ENCODE measurements around the gene HOXD10.

HOXD10 gene

DNA sequence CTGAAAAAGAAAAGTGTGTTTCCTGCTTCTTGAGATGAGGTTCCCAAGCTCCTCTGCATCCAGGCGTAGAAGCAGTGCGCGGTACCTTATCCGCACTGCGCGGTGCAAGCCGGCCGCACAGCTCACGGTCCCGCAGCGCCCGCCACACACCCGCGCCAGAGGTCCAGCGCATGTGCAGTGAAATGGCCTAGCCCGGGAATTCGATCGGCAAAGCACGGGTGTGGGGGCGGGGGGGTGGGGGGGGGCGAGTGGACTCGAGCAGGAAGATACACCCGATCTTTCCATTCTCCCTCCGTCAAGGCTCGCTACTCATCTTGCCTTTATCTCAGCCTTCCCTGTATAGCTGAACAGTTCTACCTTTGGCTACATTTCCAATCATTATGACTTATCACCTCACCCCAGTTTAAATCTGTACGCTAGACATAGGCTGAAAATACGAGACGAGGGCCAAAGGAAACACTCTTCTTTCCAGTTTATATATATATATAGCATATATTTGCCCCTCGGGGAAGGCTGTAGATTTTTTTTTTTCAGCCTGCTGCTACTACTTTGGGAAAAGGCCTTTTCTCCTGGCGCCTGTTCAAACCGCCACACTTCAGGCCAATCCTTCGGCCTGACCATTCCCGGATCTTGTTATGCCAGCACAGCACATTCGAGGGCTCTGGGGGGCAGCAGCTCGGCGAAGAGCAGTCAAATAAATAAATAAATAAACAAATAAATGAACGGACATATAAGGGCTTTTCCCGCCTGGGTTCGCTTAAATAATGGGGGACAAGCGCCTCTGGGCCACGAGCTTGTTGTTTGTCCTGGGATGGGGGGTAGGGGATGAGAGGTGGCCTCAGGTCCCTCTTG, 23.3 kb downstream of the HOXD10 start:
- in situ Hi-C loops (cut with HindIII; ENCODE audit: low pct_ligation_motif_present, low pct_unique_long_range_greater_than_20kb, low sequenced_read_pairs): loop anchor here (25.0 kb wide), 2 partner anchors 297 to 522 kb away; no protein-coding TSS in a partner anchor
- no peak for DNase-seq

- peak; percentile 86 for DNase-seq
- in situ Hi-C loops (cut with HindIII; ENCODE audit: low pct_ligation_motif_present, low pct_unique_long_range_greater_than_20kb, low sequenced_read_pairs): loop anchor here (25.0 kb wide), 2 partner anchors 297 to 522 kb away; no protein-coding TSS in a partner anchor
These were observed 24.1 kb downstream of the HOXD10 start for GRCh38 chr2:176140513-176141317.

GRCh38 chr2:176142281-176142680, 25.7 kb downstream of the HOXD10 start:
- in situ Hi-C loops (cut with HindIII; ENCODE audit: low pct_ligation_motif_present, low pct_unique_long_range_greater_than_20kb, low sequenced_read_pairs): loop anchor here (25.0 kb wide), 2 partner anchors 295 to 520 kb away; no protein-coding TSS in a partner anchor
- no peak for DNase-seq

- DNase-seq: no peak
- in situ Hi-C loops (cut with HindIII; ENCODE audit: low pct_ligation_motif_present, low pct_unique_long_range_greater_than_20kb, low sequenced_read_pairs): loop anchor here (25.0 kb wide), 2 partner anchors 292 to 517 kb away; no protein-coding TSS in a partner anchor
These were observed 28.7 kb downstream of the HOXD10 start for GRCh38 chr2:176145085-176145969.

DNA sequence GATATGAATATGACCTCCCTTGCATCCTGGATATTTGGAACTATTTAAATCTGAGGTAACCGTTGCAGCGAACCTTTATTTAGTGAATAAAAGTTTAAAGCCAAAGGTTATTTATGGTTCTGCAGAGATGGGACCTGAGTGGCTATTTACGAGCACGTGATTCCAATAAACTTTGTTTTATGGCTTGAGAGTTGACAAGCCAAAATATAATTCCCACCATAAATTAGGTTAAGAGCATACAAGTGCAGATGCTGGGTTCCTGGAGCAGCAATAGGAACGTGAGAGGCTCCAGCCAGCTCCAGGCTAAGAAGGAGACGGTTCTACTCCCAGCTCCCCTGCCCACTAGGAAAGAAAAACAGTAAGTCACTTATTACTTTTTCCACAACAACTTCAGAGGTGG, 29.5 kb downstream of the HOXD10 start:
- no peak for DNase-seq
- in situ Hi-C loops (cut with HindIII; ENCODE audit: low pct_ligation_motif_present, low pct_unique_long_range_greater_than_20kb, low sequenced_read_pairs): loop anchor here (25.0 kb wide), 2 partner anchors 291 to 516 kb away; no protein-coding TSS in a partner anchor

DNA sequence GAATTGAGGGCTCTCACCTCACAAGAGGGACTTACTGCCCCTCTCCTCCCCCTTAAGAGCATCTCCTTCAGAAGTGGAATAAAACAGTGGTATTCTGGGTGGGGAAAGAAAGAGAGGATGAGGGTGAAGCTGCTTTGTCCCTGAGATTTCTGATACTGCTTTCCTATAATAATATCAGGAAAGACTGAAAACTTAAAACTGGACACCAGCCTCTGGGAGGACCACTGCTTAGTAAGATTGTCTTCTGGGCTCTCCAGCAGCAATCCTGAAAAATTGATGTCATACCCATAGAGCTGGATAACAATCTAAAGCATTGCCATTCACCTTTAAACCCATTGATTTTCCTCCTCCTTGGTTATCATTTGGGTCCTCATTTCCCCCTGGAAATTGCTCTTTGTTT, 30.1 kb downstream of the HOXD10 start:
- no peak for DNase-seq
- in situ Hi-C loops (cut with HindIII; ENCODE audit: low pct_ligation_motif_present, low pct_unique_long_range_greater_than_20kb, low sequenced_read_pairs): loop anchor here (25.0 kb wide), 2 partner anchors 291 to 516 kb away; no protein-coding TSS in a partner anchor

GRCh38 chr2:176147210-176147799, 30.7 kb downstream of the HOXD10 start:
- in situ Hi-C loops (cut with HindIII; ENCODE audit: low pct_ligation_motif_present, low pct_unique_long_range_greater_than_20kb, low sequenced_read_pairs): loop anchor here (25.0 kb wide), 2 partner anchors 290 to 515 kb away; no protein-coding TSS in a partner anchor
- DNase-seq: no peak

- no peak for DNase-seq
- in situ Hi-C loops (cut with HindIII; ENCODE audit: low pct_ligation_motif_present, low pct_unique_long_range_greater_than_20kb, low sequenced_read_pairs): loop anchor here (25.0 kb wide), 2 partner anchors 289 to 514 kb away; no protein-coding TSS in a partner anchor
These were observed 31.4 kb downstream of the HOXD10 start for GRCh38 chr2:176147800-176148496.

DNA sequence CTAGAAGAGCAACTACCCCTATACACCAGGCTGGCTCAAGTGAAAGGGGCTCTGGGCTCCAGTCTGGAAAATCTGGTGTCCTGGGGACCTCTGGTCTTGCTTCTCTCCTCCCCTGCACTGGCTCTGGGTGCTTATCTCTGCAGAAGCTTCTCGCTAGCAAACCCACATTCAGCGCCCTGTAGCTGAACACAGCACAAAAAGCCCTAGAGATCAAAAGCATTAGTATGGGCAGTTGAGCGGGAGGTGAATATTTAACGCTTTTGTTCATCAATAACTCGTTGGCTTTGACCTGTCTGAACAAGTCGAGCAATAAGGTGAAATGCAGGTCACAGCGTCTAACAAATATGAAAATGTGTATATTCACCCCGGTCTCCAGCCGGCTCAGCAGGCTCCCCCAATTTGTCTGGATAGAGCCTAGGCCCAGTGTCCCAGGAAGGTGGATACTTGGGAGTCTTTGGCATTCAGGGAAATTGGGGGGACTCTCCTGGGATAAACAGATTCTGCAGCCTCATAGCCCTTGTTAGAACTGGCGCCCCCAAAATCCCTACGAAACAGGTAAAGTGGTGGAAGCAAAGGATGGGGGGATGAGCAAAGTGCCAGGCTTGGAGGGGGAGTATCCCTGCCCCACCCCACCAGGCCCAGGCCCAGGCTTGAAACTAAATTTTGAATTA, 32.3 kb downstream of the HOXD10 start:
- DNase-seq: no peak
- in situ Hi-C loops (cut with HindIII; ENCODE audit: low pct_ligation_motif_present, low pct_unique_long_range_greater_than_20kb, low sequenced_read_pairs): loop anchor here (25.0 kb wide), 2 partner anchors 288 to 513 kb away; no protein-coding TSS in a partner anchor

DNA sequence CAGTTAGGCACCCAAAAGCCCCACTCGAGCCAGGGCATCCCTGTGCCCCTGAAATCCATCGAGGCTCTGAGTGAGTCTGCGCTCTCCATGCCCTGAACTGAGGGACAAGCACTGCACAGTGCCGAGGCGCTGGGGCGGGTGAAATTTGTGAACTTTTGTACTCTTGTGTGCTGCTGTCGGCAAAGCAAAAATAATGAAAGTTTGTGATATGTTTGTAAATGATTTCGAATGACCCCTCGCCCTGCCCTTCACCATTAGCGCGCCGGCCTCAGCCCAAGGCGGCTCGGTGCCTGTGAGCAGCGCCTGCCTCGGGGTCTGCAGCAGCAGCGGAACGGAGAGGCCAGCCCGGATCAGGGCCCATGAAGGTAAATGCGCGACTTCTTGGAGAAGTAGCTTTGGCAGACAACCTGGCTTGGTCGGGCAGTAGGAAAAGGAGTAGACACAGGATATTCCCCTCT, 32.9 kb downstream of the HOXD10 start:
- in situ Hi-C loops (cut with HindIII; ENCODE audit: low pct_ligation_motif_present, low pct_unique_long_range_greater_than_20kb, low sequenced_read_pairs): loop anchor here (25.0 kb wide), 2 partner anchors 288 to 513 kb away; no protein-coding TSS in a partner anchor
- no peak for DNase-seq

GRCh38 chr2:176149939-176150583, 33.5 kb downstream of the HOXD10 start:
- in situ Hi-C loops (cut with HindIII; ENCODE audit: low pct_ligation_motif_present, low pct_unique_long_range_greater_than_20kb, low sequenced_read_pairs): loop anchor here (25.0 kb wide), 2 partner anchors 287 to 512 kb away; no protein-coding TSS in a partner anchor
- no peak for DNase-seq

GRCh38 chr2:176150584-176151441, 34.2 kb downstream of the HOXD10 start:
- no peak for DNase-seq
- in situ Hi-C loops (cut with HindIII; ENCODE audit: low pct_ligation_motif_present, low pct_unique_long_range_greater_than_20kb, low sequenced_read_pairs): no loop called here

- DNase-seq: peak; percentile 68
- in situ Hi-C loops (cut with HindIII; ENCODE audit: low pct_ligation_motif_present, low pct_unique_long_range_greater_than_20kb, low sequenced_read_pairs): no loop called here
These were observed 35.1 kb downstream of the HOXD10 start, which contains the start of gene HOXD4 for GRCh38 chr2:176151442-176152287. Gene HOXD4, plus strand, starts transcription at chr2:176151550. Its CDS starts 84 bp downstream, at chr2:176151634.
